ENCODE data around the gene ZFYVE28. TPM values are rescaled to one million over a fixed set of nuclear protein-coding genes. Genes with fewer than 3 reads are reported as not detected.

ZFYVE28 gene
- total and polyA plus RNA-seq, 3 experiments from 2014 or later, result 12.9 to 14.8 (median 13.2) TPM

GRCh38 chr4:2334826-2335728 lies 83.4 kb downstream of the ZFYVE28 start:
- Histone ChIP-seq H3K27ac (ENCODE audit: low read depth, low read length) (no peak overlapping the region), H3K9me3 (ENCODE audit: low read length) (no peaks in the 10 kb centered on the region), H3K27me3 (ENCODE audit: insufficient read depth, low read length, poor library complexity, severe bottlenecking) (no peaks in the 10 kb centered on the region), H3K4me1 (ENCODE audit: insufficient read depth, low read length) (no peaks in the 10 kb centered on the region), H3K36me3 (ENCODE audit: insufficient read depth, low read length) (no peaks in the 10 kb centered on the region), H3K4me3 (ENCODE audit: low read length) (no peak overlapping the region)
- Mint-ChIP-seq H3K9me3 (no peaks in the 10 kb centered on the region), H3K4me3 (no peak overlapping the region), H3K4me1 (peaks cover 0 to 3% (median 0%) of the 10 kb centered on the region in 3 donors), H3K27me3 (peaks cover 0 to 4% of the 10 kb centered on the region in 2 donors), H3K27ac (peak overlapping the region in 1 of 8 donors; percentile 43), H3K36me3 (peaks cover 4 to 54% (median 4%) of the 10 kb centered on the region in 3 donors)
- ChIA-PET CTCF (no interaction called here), POLR2A (no interaction called here)
- no peak for DNase-seq

DNA sequence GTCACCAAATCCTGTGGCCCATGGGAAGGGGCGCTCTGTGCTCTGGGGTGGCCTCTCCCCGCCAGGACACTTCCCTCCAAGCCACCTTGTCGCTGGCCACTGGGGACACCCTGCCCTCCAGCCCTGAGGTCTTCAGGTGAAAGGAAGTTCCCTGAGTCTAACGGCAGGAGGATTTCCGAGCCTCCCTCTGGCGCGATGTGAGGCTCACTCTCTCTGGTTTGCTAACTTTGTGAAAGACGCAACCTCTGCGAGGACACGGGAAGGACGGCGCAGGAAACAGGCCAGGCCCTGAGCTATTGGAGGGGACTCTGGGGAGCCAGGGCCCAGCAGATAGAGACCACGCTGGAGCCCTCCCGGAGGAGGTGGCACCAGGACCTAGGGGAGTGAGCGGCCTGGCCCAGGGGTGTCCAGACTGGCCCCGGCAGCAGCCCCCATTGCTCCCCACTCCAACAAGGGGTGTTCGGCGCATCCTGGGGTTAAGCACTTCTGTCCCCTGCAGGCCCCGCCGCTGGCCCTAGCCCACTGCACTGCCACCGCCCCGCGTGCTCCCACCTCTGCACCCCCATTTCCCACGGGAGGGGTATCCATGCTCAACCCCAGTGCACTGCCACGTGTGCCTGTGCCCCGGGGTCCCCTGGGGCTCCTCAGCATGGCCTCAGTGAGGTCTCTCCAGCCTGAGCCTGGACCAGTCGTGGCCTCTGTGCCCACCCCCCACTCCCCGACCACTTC lies 84.4 kb downstream of the ZFYVE28 start:
- Histone ChIP-seq H3K4me3 (ENCODE audit: low read length) (no peak overlapping the region), H3K4me1 (ENCODE audit: insufficient read depth, low read length) (no peaks in the 10 kb centered on the region), H3K9me3 (ENCODE audit: low read length) (no peaks in the 10 kb centered on the region), H3K27me3 (ENCODE audit: insufficient read depth, low read length, poor library complexity, severe bottlenecking) (no peaks in the 10 kb centered on the region), H3K27ac (ENCODE audit: low read depth, low read length) (no peak overlapping the region), H3K36me3 (ENCODE audit: insufficient read depth, low read length) (no peaks in the 10 kb centered on the region)
- Mint-ChIP-seq H3K4me1 (peaks cover 0 to 3% (median 0%) of the 10 kb centered on the region in 3 donors), H3K36me3 (peaks cover 6 to 58% (median 14%) of the 10 kb centered on the region in 3 donors), H3K27ac (peak overlapping the region in 2 of 8 donors; percentile 52 to 75), H3K27me3 (peaks cover 0 to 4% of the 10 kb centered on the region in 2 donors), H3K4me3 (no peak overlapping the region), H3K9me3 (peaks cover 0 to 2% (median 2%) of the 10 kb centered on the region in 5 donors)
- ChIA-PET POLR2A (no interaction called here), CTCF (no interaction called here)
- DNase-seq, result no peak

- Mint-ChIP-seq H3K27ac (peak overlapping the region in 1 of 8 donors; percentile 75), H3K27me3 (peaks cover 0 to 4% of the 10 kb centered on the region in 2 donors), H3K9me3 (peaks cover 5 to 9% (median 7%) of the 10 kb centered on the region in 5 donors), H3K4me1 (peaks cover 0 to 3% (median 0%) of the 10 kb centered on the region in 3 donors), H3K4me3 (no peak overlapping the region), H3K36me3 (peaks cover 11 to 58% (median 21%) of the 10 kb centered on the region in 3 donors)
- H3K4me1 ChIP-seq (ENCODE audit: insufficient read depth, low read length), result no peaks in the 10 kb centered on the region
- no peaks in the 10 kb centered on the region for H3K9me3 ChIP-seq (ENCODE audit: low read length)
- CTCF ChIA-PET, result no interaction called here
- no peaks in the 10 kb centered on the region for H3K36me3 ChIP-seq (ENCODE audit: insufficient read depth, low read length)
- DNase-seq, result no peak
- no peak overlapping the region for H3K4me3 ChIP-seq (ENCODE audit: low read length)
- POLR2A ChIA-PET, result no interaction called here
- H3K27ac ChIP-seq (ENCODE audit: low read depth, low read length), result no peak overlapping the region
- no peaks in the 10 kb centered on the region for H3K27me3 ChIP-seq (ENCODE audit: insufficient read depth, low read length, poor library complexity, severe bottlenecking)
Observed at GRCh38 chr4:2333356-2333841, 85.0 kb downstream of the ZFYVE28 start.

DNA sequence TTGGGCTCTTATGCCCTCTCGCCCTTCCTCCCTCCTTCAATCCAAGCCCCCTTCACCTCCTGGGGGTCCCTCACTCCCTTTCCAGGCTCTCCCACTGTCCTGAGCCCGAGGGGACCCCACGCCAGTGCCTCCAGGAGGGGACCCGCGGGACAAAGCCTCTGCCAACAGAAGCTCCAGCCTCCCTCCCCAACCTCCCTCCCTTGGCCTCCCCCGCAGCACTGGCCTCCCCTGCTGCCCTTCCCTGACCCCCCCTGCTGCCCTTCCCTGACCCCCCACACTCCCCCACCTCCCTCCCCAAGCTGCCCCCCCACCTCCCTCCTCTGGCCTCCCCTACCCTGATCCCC lies 85.5 kb downstream of the ZFYVE28 start:
- ChIA-PET POLR2A (no interaction called here), CTCF (no interaction called here)
- no peak overlapping the region for H3K27ac ChIP-seq (ENCODE audit: low read depth, low read length)

DNA sequence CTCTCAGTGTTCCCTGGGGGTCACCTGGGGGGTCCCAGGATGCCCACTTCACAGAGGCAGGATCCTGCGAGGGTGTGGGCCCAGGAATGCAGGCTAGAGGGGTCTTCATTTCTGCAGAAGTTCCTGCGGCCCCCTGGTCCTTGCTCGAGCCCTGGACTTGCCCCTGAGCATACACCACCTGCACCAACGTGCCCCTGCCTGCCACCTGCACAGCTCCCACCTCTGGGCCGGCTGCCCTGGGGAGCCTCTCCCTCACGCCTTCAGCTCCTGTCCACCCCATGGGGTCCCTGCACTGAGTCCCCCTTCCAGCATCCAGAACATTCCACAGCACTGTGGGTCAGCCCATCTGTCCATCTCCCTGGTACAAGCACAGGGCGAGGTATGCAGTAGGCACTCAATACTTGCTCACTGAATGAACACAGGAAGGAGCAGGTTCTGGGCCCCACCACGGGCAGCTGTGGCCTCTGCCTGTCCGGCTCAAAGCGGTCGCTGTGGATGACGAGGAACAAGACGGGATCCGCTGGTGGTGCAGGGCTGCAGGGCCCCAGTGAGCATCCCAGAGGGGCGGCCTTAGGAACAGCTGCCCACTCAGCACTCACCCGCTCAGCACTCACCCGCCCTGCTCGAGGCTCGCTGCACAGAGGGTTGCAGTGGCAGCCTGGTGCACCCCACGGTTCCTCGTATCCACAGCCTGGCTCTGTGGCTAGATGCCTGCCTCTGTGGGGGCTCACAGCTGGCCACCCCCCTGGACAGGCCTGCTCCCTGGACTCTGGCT lies 86.1 kb downstream of the ZFYVE28 start:
- peaks cover 0 to 4% of the 10 kb centered on the region in 2 donors for H3K27me3 Mint-ChIP-seq
- H3K36me3 Mint-ChIP-seq, result peaks cover 14 to 60% (median 31%) of the 10 kb centered on the region in 3 donors
- no peaks in the 10 kb centered on the region for H3K36me3 ChIP-seq (ENCODE audit: insufficient read depth, low read length)
- no peak overlapping the region for H3K4me3 Mint-ChIP-seq
- H3K4me1 ChIP-seq (ENCODE audit: insufficient read depth, low read length), result no peaks in the 10 kb centered on the region
- no peak overlapping the region for H3K4me3 ChIP-seq (ENCODE audit: low read length)
- peaks cover 0 to 3% (median 0%) of the 10 kb centered on the region in 3 donors for H3K4me1 Mint-ChIP-seq
- H3K27ac ChIP-seq (ENCODE audit: low read depth, low read length), result no peak overlapping the region
- DNase-seq, result no peak
- ChIA-PET POLR2A (no interaction called here), CTCF (no interaction called here)
- peaks cover 8 to 19% (median 17%) of the 10 kb centered on the region in 5 donors for H3K9me3 Mint-ChIP-seq
- no peak overlapping the region for H3K27ac Mint-ChIP-seq
- H3K27me3 ChIP-seq (ENCODE audit: insufficient read depth, low read length, poor library complexity, severe bottlenecking), result no peaks in the 10 kb centered on the region
- H3K9me3 ChIP-seq (ENCODE audit: low read length), result no peaks in the 10 kb centered on the region

More for the DNA sequence above, 85.5 kb downstream of the ZFYVE28 start:
- DNase-seq, result no peak
- H3K9me3 ChIP-seq (ENCODE audit: low read length), result no peaks in the 10 kb centered on the region
- no peaks in the 10 kb centered on the region for H3K36me3 ChIP-seq (ENCODE audit: insufficient read depth, low read length)
- H3K4me3 ChIP-seq (ENCODE audit: low read length), result no peak overlapping the region
- Mint-ChIP-seq H3K27me3 (peaks cover 0 to 4% of the 10 kb centered on the region in 2 donors), H3K4me1 (peaks cover 0 to 3% (median 0%) of the 10 kb centered on the region in 3 donors), H3K9me3 (peaks cover 8 to 14% (median 11%) of the 10 kb centered on the region in 5 donors), H3K4me3 (no peak overlapping the region), H3K36me3 (peaks cover 14 to 60% (median 26%) of the 10 kb centered on the region in 3 donors), H3K27ac (no peak overlapping the region)
- H3K27me3 ChIP-seq (ENCODE audit: insufficient read depth, low read length, poor library complexity, severe bottlenecking), result no peaks in the 10 kb centered on the region
- no peaks in the 10 kb centered on the region for H3K4me1 ChIP-seq (ENCODE audit: insufficient read depth, low read length)

DNA sequence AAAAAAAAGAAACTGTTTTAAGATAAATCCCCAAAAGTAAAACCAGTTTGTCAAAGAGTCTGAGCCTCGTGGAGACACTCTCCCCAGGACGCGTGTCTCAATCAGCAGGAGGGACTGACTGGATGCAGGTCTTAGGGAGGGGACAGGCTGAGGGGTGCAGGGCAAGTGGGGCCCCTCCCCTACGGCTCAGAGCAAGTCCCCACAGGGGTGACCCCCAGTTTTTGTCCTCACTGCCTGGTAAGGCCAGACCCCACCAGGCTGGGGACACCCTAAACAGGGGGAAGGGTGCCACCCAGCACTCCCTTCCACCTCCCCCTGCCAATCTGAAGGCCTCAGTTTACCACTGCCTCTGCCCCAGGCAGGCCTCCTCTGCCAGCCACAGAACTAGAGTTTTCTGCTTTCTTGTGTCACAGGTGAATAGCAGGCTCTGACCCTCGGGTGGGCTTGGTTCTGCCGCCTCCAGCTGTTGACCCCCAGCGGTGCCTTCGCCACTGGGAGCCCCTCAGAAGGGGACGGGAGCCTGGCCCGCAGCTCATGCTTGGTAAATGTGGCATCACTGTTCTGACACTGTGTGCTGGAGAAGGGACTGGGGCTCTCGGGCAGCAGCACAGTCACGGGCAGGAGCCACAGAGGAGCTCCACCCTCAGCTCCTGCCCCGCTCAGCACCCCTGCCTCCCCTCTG lies 86.8 kb downstream of the ZFYVE28 start:
- CTCF ChIA-PET, result no interaction called here
- H3K36me3 Mint-ChIP-seq, result peaks cover 14 to 54% (median 35%) of the 10 kb centered on the region in 3 donors

DNA sequence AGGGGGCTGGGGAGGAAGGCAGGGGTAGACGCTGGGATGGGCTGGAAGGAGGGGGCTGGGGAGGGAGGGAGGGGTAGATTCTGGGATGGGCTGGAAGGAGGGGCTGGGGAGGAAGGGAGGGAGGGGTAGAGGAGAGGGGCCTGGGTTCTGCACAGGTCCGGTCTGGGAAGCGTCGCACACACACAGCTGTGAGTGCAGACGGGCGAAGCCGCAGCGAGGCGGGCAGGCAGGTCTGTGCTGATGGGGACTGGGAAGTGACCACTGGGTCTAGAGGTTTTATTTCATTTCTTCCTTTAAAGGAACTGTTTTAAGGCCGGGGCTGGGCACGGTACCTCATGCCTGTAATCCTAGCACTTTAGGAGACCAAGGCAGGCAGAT lies 87.4 kb downstream of the ZFYVE28 start:
- CTCF ChIA-PET, result no interaction called here
- Mint-ChIP-seq H3K4me1 (peaks cover 0 to 3% (median 0%) of the 10 kb centered on the region in 3 donors), H3K36me3 (peaks cover 12 to 48% (median 41%) of the 10 kb centered on the region in 3 donors), H3K27me3 (peaks cover 0 to 2% of the 10 kb centered on the region in 2 donors), H3K27ac (no peak overlapping the region), H3K9me3 (peaks cover 8 to 28% (median 22%) of the 10 kb centered on the region in 5 donors), H3K4me3 (no peak overlapping the region)
- H3K4me1 ChIP-seq (ENCODE audit: insufficient read depth, low read length), result no peaks in the 10 kb centered on the region
- no peaks in the 10 kb centered on the region for H3K27me3 ChIP-seq (ENCODE audit: insufficient read depth, low read length, poor library complexity, severe bottlenecking)
- no peak overlapping the region for H3K27ac ChIP-seq (ENCODE audit: low read depth, low read length)
- H3K36me3 ChIP-seq (ENCODE audit: insufficient read depth, low read length), result no peaks in the 10 kb centered on the region
- no peak overlapping the region for H3K4me3 ChIP-seq (ENCODE audit: low read length)
- POLR2A ChIA-PET, result no interaction called here
- DNase-seq, result no peak
- no peaks in the 10 kb centered on the region for H3K9me3 ChIP-seq (ENCODE audit: low read length)

More for the DNA sequence above, 86.8 kb downstream of the ZFYVE28 start:
- Histone ChIP-seq H3K36me3 (ENCODE audit: insufficient read depth, low read length) (no peaks in the 10 kb centered on the region), H3K9me3 (ENCODE audit: low read length) (no peaks in the 10 kb centered on the region), H3K4me3 (ENCODE audit: low read length) (no peak overlapping the region), H3K4me1 (ENCODE audit: insufficient read depth, low read length) (no peaks in the 10 kb centered on the region), H3K27ac (ENCODE audit: low read depth, low read length) (no peak overlapping the region), H3K27me3 (ENCODE audit: insufficient read depth, low read length, poor library complexity, severe bottlenecking) (no peaks in the 10 kb centered on the region)
- Mint-ChIP-seq H3K27me3 (peaks cover 0 to 3% of the 10 kb centered on the region in 2 donors), H3K9me3 (peaks cover 8 to 22% (median 22%) of the 10 kb centered on the region in 5 donors), H3K27ac (peak overlapping the region in 1 of 8 donors; percentile 47), H3K4me1 (peaks cover 0 to 3% (median 0%) of the 10 kb centered on the region in 3 donors), H3K4me3 (no peak overlapping the region)
- DNase-seq, result no peak
- POLR2A ChIA-PET, result no interaction called here
